GM12892 (cell line): ENCODE data around the gene AQP6.

Source experiments
- POLR2A ChIP-seq: IDR thresholded peaks from 2 replicates; pipeline ENCODE4 v1.6.1; 2011; ENCODE audit warnings: low read depth, low read length, control low read depth
- POLR2AphosphoS5 ChIP-seq: IDR thresholded peaks from 2 replicates; pipeline ENCODE4 v1.6.1; 2011; ENCODE audit warnings: low read depth, low read length, control low read depth

- no peak for TF ChIP-seq POLR2A
- no peak for TF ChIP-seq POLR2AphosphoS5
These were observed at the start of gene AQP6 for GRCh38 chr12:49972641-49973360.
